OCI-LY1 (cell line): Measurements from ENCODE around the gene CMA1.

Experiments
- EZH2 ChIP-seq: fragments of 200-600 bp; sonication (generic), shearing (Covaris generic); IDR thresholded peaks from 2 replicates; pipeline ENCODE4 v1.8.0; 2017; ENCODE audit warnings: borderline replicate concordance, mixed run types, mild to moderate bottlenecking, antibody characterized with exemption, low read length, moderate library complexity, mixed read lengths
- TF ChIP-seq, protein P1 (sequence below): fragments of 200-600 bp; sonication (generic), shearing (Covaris generic); IDR thresholded peaks from 2 replicates; pipeline ENCODE4 v1.5.1; 2017; ENCODE audit warnings: mild to moderate bottlenecking, antibody characterized with exemption, low read length, moderate library complexity, mixed read lengths

DNA sequence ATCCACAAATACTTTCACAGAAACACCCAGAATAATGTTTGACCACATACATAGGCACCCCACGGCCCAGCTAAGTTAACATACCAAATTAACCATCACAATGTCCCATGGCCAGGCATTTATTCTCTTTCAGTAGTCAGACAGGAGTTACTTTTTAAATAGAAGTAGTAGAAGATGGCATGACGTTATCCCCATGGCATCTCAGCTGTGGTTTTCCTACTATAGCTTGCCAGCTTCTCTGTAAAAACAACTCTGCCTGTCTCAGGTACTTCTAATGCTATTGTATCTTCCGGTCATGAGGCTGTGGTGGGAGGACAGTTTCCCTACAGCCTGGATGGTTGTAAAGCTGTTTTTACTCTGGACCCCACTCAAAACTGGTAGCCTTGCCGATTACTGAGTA is 48.7 kb upstream of the CMA1 start:
- TF ChIP-seq, protein P1, sequence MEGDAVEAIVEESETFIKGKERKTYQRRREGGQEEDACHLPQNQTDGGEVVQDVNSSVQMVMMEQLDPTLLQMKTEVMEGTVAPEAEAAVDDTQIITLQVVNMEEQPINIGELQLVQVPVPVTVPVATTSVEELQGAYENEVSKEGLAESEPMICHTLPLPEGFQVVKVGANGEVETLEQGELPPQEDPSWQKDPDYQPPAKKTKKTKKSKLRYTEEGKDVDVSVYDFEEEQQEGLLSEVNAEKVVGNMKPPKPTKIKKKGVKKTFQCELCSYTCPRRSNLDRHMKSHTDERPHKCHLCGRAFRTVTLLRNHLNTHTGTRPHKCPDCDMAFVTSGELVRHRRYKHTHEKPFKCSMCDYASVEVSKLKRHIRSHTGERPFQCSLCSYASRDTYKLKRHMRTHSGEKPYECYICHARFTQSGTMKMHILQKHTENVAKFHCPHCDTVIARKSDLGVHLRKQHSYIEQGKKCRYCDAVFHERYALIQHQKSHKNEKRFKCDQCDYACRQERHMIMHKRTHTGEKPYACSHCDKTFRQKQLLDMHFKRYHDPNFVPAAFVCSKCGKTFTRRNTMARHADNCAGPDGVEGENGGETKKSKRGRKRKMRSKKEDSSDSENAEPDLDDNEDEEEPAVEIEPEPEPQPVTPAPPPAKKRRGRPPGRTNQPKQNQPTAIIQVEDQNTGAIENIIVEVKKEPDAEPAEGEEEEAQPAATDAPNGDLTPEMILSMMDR = no peak
- TF ChIP-seq EZH2 = no peak
